ENCODE results near the gene SERINC5.

Gene SERINC5

GRCh38 chr5:80212171-80212667 lies 43.6 kb downstream of the SERINC5 start:
- H3K4me1 ChIP-seq (ENCODE audit: control insufficient read depth in 1 of 2, insufficient read depth in 1 of 2, low read depth in 1 of 2, low read length in 1 of 2) = peaks cover 32 to 44% of the 10 kb centered on the region in 2 experiments

DNA sequence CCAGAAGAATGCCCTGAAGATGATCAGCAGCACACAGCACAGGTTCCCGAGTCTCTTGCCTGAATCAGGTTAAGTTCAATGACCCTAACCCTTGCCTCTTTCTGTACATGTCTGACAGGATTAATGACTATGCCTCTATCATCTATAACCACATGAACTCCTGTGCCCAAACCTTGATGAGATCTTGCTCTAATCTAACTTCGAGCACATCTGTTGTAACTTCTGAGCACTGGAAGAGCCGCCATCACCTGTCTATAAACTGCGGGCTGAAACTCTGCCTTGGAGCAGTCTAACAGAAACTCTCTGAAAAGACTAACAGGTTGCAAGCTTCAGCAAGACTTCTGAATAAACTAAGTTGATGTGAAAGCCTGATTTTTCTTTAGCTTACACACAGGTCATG lies 44.5 kb downstream of the SERINC5 start:
- H3K4me3 ChIP-seq (ENCODE audit: low read depth in 1 of 2, low read length in 1 of 2) = no peak overlapping the region
- no peaks in the 10 kb centered on the region for H3K27me3 ChIP-seq
- H3K27ac ChIP-seq = no peak overlapping the region
- no peaks in the 10 kb centered on the region for H3K9me3 ChIP-seq
- H3K4me1 ChIP-seq (ENCODE audit: control insufficient read depth in 1 of 2, insufficient read depth in 1 of 2, low read depth in 1 of 2, low read length in 1 of 2) = peaks cover 32 to 43% of the 10 kb centered on the region in 2 experiments
- TF ChIP-seq, protein P1, sequence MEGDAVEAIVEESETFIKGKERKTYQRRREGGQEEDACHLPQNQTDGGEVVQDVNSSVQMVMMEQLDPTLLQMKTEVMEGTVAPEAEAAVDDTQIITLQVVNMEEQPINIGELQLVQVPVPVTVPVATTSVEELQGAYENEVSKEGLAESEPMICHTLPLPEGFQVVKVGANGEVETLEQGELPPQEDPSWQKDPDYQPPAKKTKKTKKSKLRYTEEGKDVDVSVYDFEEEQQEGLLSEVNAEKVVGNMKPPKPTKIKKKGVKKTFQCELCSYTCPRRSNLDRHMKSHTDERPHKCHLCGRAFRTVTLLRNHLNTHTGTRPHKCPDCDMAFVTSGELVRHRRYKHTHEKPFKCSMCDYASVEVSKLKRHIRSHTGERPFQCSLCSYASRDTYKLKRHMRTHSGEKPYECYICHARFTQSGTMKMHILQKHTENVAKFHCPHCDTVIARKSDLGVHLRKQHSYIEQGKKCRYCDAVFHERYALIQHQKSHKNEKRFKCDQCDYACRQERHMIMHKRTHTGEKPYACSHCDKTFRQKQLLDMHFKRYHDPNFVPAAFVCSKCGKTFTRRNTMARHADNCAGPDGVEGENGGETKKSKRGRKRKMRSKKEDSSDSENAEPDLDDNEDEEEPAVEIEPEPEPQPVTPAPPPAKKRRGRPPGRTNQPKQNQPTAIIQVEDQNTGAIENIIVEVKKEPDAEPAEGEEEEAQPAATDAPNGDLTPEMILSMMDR (IDR thresholded peaks at IDR 0.05) = no peak
- H3K36me3 ChIP-seq = no peaks in the 10 kb centered on the region

More at GRCh38 chr5:80212171-80212667, 43.6 kb downstream of the SERINC5 start:
- H3K27ac ChIP-seq = peak overlapping the region; percentile 37
- H3K27me3 ChIP-seq = no peaks in the 10 kb centered on the region
- no peak overlapping the region for H3K4me3 ChIP-seq (ENCODE audit: low read depth in 1 of 2, low read length in 1 of 2)
- no peaks in the 10 kb centered on the region for H3K36me3 ChIP-seq
- TF ChIP-seq, protein P1 (IDR thresholded peaks at IDR 0.05) = no peak
- H3K9me3 ChIP-seq = no peaks in the 10 kb centered on the region

DNA sequence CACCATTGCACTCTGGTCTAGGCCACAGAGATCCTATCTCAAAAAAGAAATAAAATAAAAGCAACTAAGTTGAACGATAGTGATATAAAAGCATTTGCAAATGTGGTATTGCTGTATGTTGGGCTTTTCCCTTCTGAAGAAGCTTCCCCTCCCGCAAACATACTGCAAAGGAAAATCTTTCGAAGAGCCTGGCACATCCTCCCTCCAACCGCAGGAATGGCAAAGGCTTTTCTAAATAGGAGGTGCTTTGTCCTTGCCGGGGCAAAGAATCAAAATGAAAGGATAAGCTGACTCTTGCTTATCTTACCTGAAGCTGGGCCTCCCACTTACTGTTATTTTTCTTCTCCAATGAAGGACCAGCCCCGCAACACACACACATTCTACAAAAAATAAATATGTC lies 45.8 kb downstream of the SERINC5 start:
- Histone ChIP-seq H3K4me3 (ENCODE audit: low read depth in 1 of 2, low read length in 1 of 2) (no peak overlapping the region), H3K27me3 (no peaks in the 10 kb centered on the region), H3K36me3 (no peaks in the 10 kb centered on the region), H3K27ac (no peak overlapping the region), H3K4me1 (ENCODE audit: control insufficient read depth in 1 of 2, insufficient read depth in 1 of 2, low read depth in 1 of 2, low read length in 1 of 2) (peaks cover 23 to 30% of the 10 kb centered on the region in 2 experiments), H3K9me3 (no peaks in the 10 kb centered on the region)
- TF ChIP-seq, protein P1 (IDR thresholded peaks at IDR 0.05) = no peak

DNA sequence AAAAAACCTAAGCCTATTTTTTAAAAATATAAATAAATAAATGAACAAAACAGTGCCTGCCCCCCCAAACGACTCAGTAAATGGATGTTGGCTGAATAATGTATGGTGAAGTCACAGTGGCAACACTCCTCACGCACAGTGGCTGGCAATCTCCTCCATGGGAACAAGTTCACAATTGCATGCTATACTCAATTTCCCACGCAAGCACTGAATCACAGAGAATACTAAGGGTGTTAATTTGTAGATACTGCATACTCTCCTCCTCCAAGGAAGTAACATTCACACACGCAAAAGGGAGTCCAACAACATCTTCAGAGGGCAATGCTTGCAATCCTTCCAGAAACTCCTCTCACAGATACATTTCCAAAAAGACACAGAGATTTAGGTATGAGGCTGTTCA lies 47.5 kb downstream of the SERINC5 start:
- H3K27ac ChIP-seq = no peak overlapping the region
- H3K4me3 ChIP-seq (ENCODE audit: low read depth in 1 of 2, low read length in 1 of 2) = no peak overlapping the region
- H3K27me3 ChIP-seq = no peaks in the 10 kb centered on the region
- no peaks in the 10 kb centered on the region for H3K9me3 ChIP-seq
- H3K4me1 ChIP-seq (ENCODE audit: control insufficient read depth in 1 of 2, insufficient read depth in 1 of 2, low read depth in 1 of 2, low read length in 1 of 2) = peaks cover 16 to 17% of the 10 kb centered on the region in 2 experiments
- TF ChIP-seq, protein P1 (IDR thresholded peaks at IDR 0.05) = no peak
- H3K36me3 ChIP-seq = no peaks in the 10 kb centered on the region

DNA sequence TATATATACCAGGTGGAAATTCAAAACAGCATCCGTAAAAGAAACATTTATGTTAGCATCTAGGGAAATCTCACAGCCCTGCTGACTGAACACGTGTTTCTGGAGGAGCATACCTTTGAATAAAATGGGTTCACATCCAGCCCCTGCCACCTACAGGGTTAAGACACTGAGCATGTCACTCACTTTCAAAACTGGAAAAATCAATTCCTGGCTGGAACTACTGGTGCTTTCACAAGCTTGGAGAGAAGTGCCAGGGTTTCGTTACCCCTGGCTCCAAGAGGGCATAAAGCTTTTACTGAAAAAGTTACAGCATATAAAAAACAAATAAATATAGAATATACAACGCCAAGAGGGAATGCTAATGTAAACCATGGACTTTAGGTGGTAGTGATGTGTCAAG lies 48.0 kb downstream of the SERINC5 start:
- H3K4me3 ChIP-seq (ENCODE audit: low read depth in 1 of 2, low read length in 1 of 2) = no peak overlapping the region
- H3K9me3 ChIP-seq = no peaks in the 10 kb centered on the region
- H3K27ac ChIP-seq = no peak overlapping the region
- TF ChIP-seq, protein P1 (IDR thresholded peaks at IDR 0.05) = no peak
- H3K4me1 ChIP-seq (ENCODE audit: control insufficient read depth in 1 of 2, insufficient read depth in 1 of 2, low read depth in 1 of 2, low read length in 1 of 2) = peaks cover 11 to 12% of the 10 kb centered on the region in 2 experiments
- no peaks in the 10 kb centered on the region for H3K27me3 ChIP-seq
- H3K36me3 ChIP-seq = peaks cover under 1% of the 10 kb centered on the region
